KOPT-K1 (cell line): Measurements from ENCODE around the gene ADIPOR2.

Source experiments
- H3K27ac ChIP-seq: fragments of 200-600 bp; sonication (generic); 2 replicates; pipeline ENCODE4 v1.5.1; 2016; ENCODE audit warnings: antibody characterized with exemption, mild to moderate bottlenecking, low read depth, low read length; ENCODE audit not compliant: poor library complexity, severe bottlenecking
- H3K36me3 ChIP-seq: fragments of 200-600 bp; sonication (generic); 2 replicates; pipeline ENCODE4 v1.5.1; 2017; ENCODE audit warnings: antibody characterized with exemption, mild to moderate bottlenecking, low read length, moderate library complexity; ENCODE audit not compliant: insufficient read depth
- H3K9me3 ChIP-seq: fragments of 200-600 bp; sonication (generic); 2 replicates; pipeline ENCODE4 v1.5.1; 2017; ENCODE audit warnings: antibody characterized with exemption, low read length, mild to moderate bottlenecking; ENCODE audit not compliant: insufficient read depth, poor library complexity, severe bottlenecking

The ADIPOR2 gene

DNA sequence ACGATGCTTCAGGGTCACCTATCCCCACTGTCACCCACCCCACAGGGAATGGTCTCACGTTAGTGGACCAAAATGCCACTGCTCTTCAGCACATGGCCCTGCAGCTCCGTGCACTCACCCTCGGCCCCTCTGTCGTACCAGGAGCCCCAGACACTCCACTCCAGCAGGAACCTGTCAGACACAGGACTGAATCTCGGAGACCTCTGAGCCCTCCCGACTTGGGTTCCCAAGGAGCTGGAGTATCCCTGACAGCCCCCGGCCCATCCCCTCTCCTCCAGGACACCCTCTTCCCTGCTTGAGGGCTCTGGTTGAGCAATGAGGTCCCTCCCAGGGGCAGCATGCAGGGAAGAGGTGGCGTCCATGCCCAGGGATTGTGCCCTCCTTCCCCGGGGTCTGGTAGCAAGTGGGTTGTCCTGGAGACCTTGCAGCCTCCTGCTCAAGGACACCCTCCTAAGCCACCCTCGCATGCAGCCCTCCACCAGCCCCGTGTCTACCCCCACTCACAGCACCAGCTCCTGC is 109.1 kb downstream of the ADIPOR2 start:
- Histone ChIP-seq H3K27ac (no peak overlapping the region), H3K9me3 (no peaks in the 10 kb centered on the region), H3K36me3 (no peaks in the 10 kb centered on the region)

DNA sequence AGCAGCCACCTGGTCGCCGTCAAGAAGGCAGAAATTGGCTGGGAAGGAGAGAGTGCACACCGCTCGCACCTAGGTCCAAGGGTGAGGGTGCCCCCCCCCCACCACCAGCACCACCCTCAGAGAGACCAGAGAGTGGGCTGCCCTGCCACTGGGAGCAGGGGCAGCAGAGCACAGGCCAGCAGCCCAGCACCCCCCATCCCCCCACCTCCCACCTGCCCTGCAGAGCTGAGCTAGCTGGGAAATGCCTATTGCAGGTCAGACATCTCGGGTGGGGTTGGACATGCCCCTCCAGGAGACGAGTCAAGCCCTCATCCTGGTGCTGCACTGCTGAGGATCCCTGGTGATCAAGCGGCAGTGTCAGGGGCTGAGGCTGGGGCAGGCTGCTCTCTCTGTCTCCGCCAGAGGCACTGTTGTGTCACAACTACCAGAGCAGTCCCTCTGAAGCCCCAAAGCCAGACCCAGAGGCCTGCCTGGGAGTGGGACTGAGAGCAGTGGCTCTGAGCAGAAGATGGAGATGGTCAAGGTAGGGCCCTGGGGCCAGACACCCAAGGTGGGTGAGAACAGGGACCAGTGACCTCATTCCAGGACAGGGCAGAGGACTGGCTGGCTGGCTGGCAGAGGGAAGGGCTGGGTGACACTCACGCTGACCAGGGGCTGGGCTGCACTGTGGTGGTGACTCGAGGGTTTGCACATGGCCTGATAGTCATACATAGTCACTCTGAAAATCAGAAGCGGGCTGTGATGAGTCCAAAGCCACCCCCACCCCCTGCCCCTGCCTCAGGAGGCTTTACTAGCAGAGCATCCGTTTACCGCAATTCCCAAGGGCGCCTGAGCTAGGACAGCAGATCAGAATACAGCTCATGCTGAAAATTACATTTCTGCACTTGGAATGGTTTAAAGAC is 109.8 kb downstream of the ADIPOR2 start:
- H3K27ac ChIP-seq = no peak overlapping the region
- no peaks in the 10 kb centered on the region for H3K36me3 ChIP-seq
- H3K9me3 ChIP-seq = no peaks in the 10 kb centered on the region

DNA sequence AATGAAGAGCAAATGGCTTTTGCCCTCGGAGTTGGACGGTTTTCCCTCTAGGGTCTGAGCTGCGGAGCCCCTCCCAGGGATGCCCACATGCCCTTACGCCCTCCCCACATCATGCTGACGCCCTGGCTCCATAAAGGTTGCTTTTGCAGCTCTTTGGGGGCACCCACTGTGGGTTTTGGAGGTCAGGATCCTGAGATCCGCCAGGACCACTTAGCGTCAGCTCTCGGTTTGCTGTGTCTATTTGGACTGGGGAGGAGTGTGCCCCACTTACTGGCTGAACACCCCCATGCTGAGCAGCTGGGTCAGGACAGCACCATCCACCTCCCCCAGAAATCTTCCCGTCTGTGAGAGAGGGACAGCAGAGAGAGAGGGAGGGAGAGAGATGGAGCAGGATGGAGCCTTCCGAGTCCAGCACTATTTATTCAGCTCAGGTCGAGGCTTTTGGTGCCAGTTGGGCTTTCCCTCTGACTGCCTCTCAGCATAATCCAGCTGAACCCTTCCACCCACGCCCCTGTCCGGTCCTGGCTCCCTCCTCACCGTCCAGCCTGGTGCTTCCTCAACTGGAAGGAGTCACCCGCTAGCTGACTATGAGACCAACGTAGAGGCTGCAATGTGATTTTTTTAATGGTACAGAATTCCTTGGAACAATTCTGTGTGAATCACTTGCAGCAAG is 110.6 kb downstream of the ADIPOR2 start:
- no peaks in the 10 kb centered on the region for H3K9me3 ChIP-seq
- H3K27ac ChIP-seq = no peak overlapping the region
- H3K36me3 ChIP-seq = no peaks in the 10 kb centered on the region

DNA sequence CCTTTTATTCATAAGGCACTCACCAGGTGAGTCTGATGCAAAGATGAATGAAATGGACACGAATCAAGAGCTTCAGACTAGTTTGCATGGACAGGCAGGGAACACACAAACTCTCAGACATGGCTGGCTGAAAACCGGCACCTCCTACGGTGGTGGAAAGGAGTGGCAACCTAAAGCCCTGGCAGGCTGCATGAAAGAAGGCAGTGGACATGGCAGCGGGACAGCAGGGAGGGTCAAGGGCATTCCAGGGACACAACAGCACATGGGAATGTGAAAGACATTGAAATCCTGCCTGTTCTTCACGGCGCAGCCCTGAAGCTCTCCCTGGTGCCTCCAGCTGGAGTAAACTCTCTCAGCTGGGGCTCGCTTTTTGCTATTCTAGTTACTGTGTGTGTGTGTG is 112.9 kb downstream of the ADIPOR2 start:
- Histone ChIP-seq H3K36me3 (no peaks in the 10 kb centered on the region), H3K27ac (no peak overlapping the region), H3K9me3 (no peaks in the 10 kb centered on the region)

DNA sequence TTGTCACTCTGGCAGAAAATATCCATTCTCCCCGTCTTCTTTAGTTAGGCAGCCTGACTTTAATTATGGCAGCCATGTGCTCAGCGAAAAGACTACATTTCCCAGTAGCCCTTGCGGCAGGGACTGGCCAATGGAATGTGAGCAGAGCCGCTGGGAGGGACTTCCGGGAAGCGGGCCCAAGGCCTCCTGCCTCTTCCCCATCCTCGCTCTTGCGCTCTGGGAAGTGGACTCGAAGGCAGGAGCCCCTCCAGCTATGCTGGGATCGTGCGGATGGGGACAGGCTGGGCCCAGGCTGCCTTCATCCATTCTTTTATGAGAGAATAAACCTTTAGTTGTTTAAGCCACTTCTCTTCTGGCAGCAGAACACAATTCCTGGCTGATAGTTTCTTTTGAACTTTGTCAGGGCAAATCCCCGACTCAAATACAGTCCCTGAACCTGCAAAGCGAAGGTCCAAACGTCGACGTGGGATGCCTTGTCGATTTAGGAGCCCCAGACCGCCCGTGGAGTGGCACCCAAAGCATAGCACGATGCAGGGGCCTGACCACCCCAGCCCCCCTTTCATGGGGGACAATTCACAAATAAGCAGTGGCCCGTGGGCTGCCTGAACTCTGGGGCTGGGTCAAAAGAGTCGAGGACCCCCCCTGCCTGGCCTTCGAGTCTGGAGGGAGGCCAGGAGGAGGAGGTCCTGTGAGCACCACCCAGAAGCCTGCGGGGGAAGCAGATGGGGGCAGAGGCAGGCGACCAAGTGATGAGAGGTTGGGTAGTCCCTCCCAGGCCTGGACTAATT is 113.9 kb downstream of the ADIPOR2 start:
- H3K9me3 ChIP-seq = no peaks in the 10 kb centered on the region
- no peaks in the 10 kb centered on the region for H3K36me3 ChIP-seq
- H3K27ac ChIP-seq = peak overlapping the region; percentile 14

DNA sequence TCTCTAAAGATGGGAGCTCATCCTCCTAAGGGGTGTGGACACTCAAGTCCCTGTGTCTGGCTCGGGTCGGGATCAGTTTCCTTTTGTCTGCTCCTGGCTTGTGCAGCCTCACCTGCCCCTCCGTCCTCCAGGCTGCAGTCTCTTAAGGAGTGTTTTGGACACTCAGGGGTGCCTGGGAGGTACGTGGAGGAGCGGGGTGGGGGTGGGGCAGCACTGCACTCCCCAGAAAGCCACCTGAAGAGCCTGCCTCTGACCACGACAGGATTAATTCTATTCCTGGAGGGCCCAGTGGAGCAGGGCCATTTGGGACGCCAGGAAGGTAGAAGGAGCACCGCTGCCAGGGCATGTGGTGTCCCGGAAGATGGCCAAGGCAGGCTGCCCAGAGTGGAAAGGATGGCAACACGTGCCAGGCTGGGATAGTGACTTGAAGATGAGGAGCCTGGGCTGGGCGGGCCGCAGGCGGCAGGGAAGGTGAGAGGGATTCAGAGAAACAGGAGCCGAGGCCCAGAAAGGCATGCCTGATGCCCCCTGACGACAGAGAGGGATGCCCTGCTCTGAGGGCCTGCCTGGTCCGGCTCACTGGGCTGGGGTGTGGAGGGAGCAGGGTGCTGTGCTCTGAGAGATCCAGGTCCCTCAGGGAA is 114.7 kb downstream of the ADIPOR2 start:
- no peaks in the 10 kb centered on the region for H3K36me3 ChIP-seq
- H3K27ac ChIP-seq = no peak overlapping the region
- no peaks in the 10 kb centered on the region for H3K9me3 ChIP-seq

DNA sequence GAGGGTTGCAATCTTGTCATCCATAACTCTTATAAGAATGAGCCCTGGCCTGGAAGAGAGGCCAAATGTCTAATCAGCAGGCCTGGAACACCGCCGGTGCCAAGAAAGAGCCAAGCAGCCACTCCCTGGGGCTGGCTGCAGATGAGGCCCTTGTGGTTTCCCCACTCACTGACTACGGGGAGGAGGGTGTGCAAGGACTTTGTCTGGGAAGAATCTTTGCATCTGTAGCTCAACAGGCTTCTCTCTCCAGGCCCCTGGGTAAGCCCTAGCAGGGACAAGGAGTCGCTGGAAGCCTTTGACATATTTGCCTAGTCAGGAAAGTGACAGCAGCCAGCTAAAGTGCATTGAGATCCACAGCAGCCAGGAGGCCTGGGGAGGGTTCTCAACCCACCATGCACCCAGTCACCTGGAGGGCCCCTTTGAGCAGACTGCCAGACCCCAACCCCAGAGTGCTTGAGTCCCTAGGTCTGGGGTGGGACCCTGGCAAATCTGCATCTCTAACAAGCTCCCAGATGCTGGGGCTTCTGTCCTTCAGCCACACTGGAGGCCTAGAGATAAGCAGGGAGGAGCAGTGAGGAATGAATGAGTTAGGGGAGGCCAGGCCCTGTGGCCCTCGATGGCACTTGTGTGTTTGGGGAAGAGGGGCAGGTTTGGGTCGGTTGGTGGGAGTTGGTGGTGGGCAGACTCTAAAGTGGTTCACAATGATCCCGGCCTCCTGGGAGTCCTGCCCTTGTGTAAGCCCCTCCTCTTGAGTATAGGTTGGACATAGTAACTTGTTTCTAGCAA is 115.6 kb downstream of the ADIPOR2 start:
- H3K9me3 ChIP-seq = no peaks in the 10 kb centered on the region
- no peaks in the 10 kb centered on the region for H3K36me3 ChIP-seq
- no peak overlapping the region for H3K27ac ChIP-seq

DNA sequence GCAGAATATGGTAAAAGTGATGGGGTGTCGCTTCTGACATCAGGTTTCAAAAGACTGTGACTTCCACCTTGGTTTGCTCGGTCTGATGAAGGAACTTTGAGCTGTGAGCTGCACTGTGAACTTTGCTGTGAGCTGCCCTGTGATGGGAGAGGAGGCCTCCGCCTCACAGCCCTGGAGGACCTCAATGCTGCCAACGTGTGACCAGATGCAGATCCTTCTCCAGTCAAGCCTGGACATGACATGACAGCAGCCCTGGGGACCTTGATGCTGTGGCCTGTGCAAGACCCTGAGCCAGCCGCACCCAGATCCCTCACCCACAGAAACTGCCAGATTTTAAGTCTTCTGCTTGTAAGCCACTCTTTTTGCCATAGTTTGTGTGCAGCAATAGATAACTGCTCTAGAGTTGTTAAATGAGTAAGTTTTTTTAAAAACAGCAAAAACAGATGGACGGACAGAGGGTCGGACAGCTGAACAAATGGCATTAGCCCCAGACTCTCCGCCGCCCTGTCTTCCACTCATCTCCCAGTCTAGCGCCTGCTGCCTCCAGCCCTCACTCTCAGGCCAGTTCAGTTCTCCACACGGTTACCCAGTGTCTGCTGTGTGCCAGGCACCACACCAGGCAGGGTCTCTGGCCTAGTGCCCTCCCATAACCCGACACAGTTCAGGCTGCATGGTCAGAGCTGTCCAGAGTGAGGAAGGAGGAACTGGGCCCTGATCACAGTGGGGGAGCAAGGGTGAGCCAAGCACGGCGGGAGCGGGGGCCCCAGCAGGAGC is 116.4 kb downstream of the ADIPOR2 start:
- no peaks in the 10 kb centered on the region for H3K9me3 ChIP-seq
- H3K36me3 ChIP-seq = no peaks in the 10 kb centered on the region
- H3K27ac ChIP-seq = no peak overlapping the region

DNA sequence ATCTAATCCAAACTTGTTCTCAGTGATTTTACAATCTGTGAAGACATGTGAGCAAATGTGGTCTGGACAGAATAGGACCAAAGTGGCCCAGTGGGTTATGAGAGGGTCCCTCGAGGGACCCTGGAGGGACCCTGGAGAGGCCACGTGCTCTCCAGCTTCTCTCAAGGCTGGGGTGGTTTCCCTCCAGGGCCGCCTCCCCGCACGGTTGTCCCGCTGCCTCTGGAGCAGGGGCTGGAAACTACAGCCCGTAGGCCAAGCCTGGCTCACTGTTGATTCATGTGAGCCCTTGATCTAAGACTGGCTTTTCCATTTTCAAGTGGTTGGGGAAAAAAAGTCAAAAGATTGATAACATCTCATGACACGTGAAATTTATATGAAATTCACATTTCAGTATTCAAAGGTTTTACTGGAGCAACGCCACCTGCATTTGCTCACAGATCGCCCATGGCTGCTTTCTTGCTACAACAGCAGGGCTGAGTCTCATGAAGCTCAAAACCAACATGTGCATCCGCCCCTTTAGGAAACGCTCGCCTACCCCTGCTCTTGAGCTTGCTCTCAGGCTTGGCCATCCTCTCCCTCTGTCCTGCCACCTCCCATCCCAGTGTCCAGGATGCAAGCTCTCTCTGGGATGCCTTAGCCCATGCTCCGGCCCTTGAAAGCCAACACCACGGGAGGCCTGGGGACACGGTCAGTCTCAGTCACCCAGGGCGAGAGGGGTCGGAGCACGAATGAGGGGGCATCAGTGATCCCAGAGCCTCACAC is 117.3 kb downstream of the ADIPOR2 start:
- Histone ChIP-seq H3K36me3 (no peaks in the 10 kb centered on the region), H3K27ac (no peak overlapping the region), H3K9me3 (no peaks in the 10 kb centered on the region)

DNA sequence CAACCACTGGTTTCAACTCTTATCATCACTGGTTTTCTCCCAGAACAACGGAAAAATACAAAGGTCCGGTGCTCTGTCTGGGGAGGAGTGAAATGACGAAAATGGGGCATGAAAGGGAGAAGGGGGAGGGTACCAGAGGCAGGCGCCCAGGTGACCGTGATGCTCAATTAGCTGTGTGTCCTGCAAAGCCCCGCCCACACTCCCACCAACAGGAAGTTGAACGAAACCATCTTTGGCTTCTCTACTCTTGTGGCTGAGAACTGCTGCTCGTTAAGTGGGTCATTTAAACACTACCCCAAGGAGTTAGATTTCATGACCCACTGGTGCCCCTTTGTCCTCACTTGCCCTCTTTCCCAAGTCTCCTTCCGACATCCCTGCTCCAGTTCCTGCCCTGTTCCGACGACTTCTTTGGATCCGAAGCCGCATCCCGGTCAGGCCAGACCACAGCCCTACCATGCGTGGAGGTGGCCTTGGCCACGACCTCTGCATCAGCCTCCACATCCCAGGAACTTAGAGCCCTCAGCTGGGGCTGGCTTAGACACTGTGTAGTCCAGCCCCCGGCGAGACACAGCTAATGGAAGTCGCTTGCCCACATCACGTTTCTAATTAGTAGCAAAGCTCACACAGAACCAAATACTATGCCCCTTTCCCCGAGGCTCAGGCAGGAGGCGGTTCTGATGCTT is 118.1 kb downstream of the ADIPOR2 start:
- Histone ChIP-seq H3K36me3 (no peaks in the 10 kb centered on the region), H3K27ac (no peak overlapping the region), H3K9me3 (no peaks in the 10 kb centered on the region)

DNA sequence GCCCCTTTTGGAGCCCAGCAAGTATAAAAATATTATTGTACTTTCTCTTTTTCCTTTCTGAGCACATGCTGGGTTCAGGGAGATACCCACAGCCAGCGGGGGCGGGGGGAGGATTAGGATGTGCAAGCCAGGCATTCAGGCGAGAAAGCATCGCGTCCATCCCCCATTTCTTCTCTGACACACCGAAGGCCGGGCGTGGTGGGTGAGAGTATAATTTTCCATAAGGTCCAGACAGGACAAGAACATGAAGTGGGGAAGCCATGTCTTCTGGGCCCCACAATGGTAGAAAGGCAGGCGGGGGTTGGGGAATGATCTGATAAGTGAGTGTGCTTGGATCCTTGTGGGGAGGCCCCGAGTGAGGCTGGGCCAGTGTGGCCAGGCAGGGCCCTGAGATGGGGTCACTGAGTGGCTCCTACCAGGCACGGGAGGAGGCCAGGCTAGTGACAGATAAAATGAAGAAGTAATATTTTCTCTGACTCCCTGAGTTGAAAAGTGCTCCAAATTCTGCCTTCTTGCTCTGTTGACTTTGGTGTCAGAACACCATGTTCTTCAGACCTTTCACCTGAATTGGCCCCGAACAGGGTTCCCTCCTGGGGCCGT is 118.8 kb downstream of the ADIPOR2 start:
- Histone ChIP-seq H3K36me3 (no peaks in the 10 kb centered on the region), H3K9me3 (no peaks in the 10 kb centered on the region), H3K27ac (no peak overlapping the region)

DNA sequence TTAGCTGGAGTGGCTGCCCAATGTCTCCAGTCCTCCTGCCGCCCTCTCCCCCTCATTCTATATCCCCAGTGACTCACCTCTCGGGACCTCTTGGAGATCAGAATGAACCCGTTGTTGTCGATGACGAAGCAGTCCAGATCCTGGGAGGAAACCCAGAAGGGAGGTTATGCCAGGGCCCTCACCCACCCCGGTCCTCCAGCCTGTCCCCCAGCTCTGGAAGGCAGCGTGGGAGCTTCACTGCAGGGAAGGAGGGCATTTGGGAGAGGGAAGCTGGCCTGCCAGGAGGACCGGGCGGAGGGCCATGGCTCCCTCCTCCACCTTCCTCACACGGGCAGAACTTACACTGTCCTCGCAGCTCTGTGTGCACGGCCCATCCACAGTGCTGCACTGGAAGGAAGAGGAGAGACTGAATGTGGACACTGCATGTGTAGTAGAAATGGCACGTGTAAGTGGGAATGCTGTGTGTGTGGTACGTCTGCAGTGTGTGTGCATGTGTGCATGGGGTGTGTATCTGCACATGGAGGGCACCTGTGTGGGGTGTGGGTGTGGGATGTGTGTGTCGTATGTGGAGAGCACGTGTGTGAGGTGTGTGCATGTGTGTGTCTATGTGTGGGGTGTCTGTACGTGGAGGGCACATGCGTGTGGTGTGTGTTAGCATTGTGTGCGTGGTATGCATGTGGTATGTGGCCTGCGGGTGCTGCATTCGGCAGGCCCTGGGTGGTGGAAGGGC is 119.5 kb downstream of the ADIPOR2 start:
- Histone ChIP-seq H3K27ac (no peak overlapping the region), H3K36me3 (no peaks in the 10 kb centered on the region), H3K9me3 (no peaks in the 10 kb centered on the region)
